ENCODE results near the gene WDR5. TPM values are rescaled to one million over a fixed set of nuclear protein-coding genes. Genes with fewer than 3 reads are reported as not detected.
"Not testable (repeated sequence)": the region's sequence is repeated elsewhere in the genome, so short reads cannot be mapped to it uniquely, and the experiment has no call there.

Gene WDR5
- total and polyA plus RNA-seq, 10 of the 15 experiments (the other 5 are each of a cell fraction or from before 2014, with no cell fraction given) = 1.4 to 43.7 (median 33.2) TPM

GRCh38 chr9:134112561-134112960 lies 23.3 kb upstream of the WDR5 start:
- Histone ChIP-seq H3K27ac (ENCODE audit: control insufficient read depth, insufficient read depth) (no peak overlapping the region), H3K9me3 (replicated peaks; ENCODE audit: control insufficient read depth, insufficient read depth, low read length) (no peaks in the 10 kb centered on the region), H3K27me3 (replicated peaks in 1 of 2; ENCODE audit: control insufficient read depth in 2 of 2, insufficient read depth in 2 of 2, low read length in 1 of 2) (no peaks in the 10 kb centered on the region), H3K36me3 (ENCODE audit: control insufficient read depth in 2 of 2, insufficient read depth in 2 of 2, low read length in 1 of 2) (no peaks in the 10 kb centered on the region), H4K20me1 (ENCODE audit: control insufficient read depth, insufficient read depth) (no peaks in the 10 kb centered on the region), H3K79me2 (ENCODE audit: control insufficient read depth, insufficient read depth, low read length) (no peaks in the 10 kb centered on the region), H3K9ac (ENCODE audit: control insufficient read depth, insufficient read depth, low read length) (no peak overlapping the region), H2AFZ (ENCODE audit: control insufficient read depth, low read depth, low read length) (no peak overlapping the region), H3K4me1 (ENCODE audit: control insufficient read depth, insufficient read depth, low read length) (no peaks in the 10 kb centered on the region), H3K4me2 (ENCODE audit: control insufficient read depth, insufficient read depth) (no peak overlapping the region), H3K4me3 (no peak overlapping the region)
- CTCF ChIA-PET = no interaction called here
- 66% methylated on average over 6 of the region's 6 CpGs for WGBS (ENCODE audit: insufficient coverage, insufficient replicate concordance, low lambda C conversion rate, missing lambda C conversion rate)
- RAD21 ChIA-PET (ENCODE audit: unreplicated experiment) = no interaction called here
- in situ Hi-C loops (cut with MboI) = no loop called here
- TF ChIP-seq, protein P1, sequence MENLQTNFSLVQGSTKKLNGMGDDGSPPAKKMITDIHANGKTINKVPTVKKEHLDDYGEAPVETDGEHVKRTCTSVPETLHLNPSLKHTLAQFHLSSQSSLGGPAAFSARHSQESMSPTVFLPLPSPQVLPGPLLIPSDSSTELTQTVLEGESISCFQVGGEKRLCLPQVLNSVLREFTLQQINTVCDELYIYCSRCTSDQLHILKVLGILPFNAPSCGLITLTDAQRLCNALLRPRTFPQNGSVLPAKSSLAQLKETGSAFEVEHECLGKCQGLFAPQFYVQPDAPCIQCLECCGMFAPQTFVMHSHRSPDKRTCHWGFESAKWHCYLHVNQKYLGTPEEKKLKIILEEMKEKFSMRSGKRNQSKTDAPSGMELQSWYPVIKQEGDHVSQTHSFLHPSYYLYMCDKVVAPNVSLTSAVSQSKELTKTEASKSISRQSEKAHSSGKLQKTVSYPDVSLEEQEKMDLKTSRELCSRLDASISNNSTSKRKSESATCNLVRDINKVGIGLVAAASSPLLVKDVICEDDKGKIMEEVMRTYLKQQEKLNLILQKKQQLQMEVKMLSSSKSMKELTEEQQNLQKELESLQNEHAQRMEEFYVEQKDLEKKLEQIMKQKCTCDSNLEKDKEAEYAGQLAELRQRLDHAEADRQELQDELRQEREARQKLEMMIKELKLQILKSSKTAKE (IDR thresholded peaks at IDR 0.05; ENCODE audit: low read depth, poor library complexity, severe bottlenecking) = no peak
- POLR2A ChIA-PET = no interaction called here
- no peak for ATAC-seq
- SMC1A ChIA-PET (ENCODE audit: uncharacterized antibody, unreplicated experiment) = interaction anchor here (0.6 kb wide), 1 partner anchor 1960 kb away, joined by 3 read pairs; no protein-coding TSS in a partner anchor
- DNase-seq (ENCODE audit: low read depth, low spot score) = no peak
- no TSS peak for BruUV-seq (replicated peaks)
- intact Hi-C loops (cut with micrococcal nuclease; ENCODE audit: unreplicated experiment) = no loop called here
- FAIRE-seq = no peak

DNA sequence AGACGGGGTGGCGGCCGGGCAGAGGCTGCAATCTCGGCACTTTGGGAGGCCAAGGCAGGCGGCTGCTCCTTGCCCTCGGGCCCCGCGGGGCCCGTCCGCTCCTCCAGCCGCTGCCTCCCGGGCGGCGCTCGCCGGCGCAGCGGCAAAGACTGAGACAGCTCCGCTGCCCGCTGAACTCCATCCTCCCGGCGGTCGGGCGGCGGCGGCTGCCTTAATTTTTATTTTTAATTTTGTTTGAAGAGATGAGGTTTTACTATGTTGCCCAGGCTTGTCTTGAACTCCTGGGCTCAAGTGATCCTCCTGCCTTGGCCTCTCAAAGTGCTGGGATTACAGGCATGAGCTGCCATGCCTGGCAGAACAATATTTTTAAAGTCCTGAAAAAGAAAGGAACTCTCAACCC lies 16.9 kb upstream of the WDR5 start:
- H3K9ac ChIP-seq (ENCODE audit: control insufficient read depth, insufficient read depth, low read length); H3K36me3 ChIP-seq (ENCODE audit: control insufficient read depth in 2 of 2, insufficient read depth in 2 of 2, low read length in 1 of 2); BruUV-seq (replicated peaks); in situ Hi-C loops (cut with MboI); H3K27me3 ChIP-seq (replicated peaks in 1 of 2; ENCODE audit: control insufficient read depth in 2 of 2, insufficient read depth in 2 of 2, low read length in 1 of 2); RAD21 ChIA-PET (ENCODE audit: unreplicated experiment); CTCF ChIA-PET; H4K20me1 ChIP-seq (ENCODE audit: control insufficient read depth, insufficient read depth); DNase-seq (ENCODE audit: low read depth, low spot score); H3K4me2 ChIP-seq (ENCODE audit: control insufficient read depth, insufficient read depth); H3K9me3 ChIP-seq (replicated peaks; ENCODE audit: control insufficient read depth, insufficient read depth, low read length); H2AFZ ChIP-seq (ENCODE audit: control insufficient read depth, low read depth, low read length); SMC1A ChIA-PET (ENCODE audit: uncharacterized antibody, unreplicated experiment); FAIRE-seq; H3K4me1 ChIP-seq (ENCODE audit: control insufficient read depth, insufficient read depth, low read length); POLR2A ChIA-PET; H3K27ac ChIP-seq (ENCODE audit: control insufficient read depth, insufficient read depth); H3K79me2 ChIP-seq (ENCODE audit: control insufficient read depth, insufficient read depth, low read length); intact Hi-C loops (cut with micrococcal nuclease; ENCODE audit: unreplicated experiment); H3K4me3 ChIP-seq; ATAC-seq: not testable (repeated sequence)
- WGBS (ENCODE audit: insufficient coverage, insufficient replicate concordance, low lambda C conversion rate, missing lambda C conversion rate) = 99% methylated on average over 8 of the region's 26 CpGs

All from GM12878 (cell line).